KG1 (cell line): ENCODE measurements around the gene PIR.

ENCODE experiments used
- DNase-seq: peaks from one replicate; lab custom pipeline; 2025; lab: John Stamatoyannopoulos, UW

Gene PIR

DNA sequence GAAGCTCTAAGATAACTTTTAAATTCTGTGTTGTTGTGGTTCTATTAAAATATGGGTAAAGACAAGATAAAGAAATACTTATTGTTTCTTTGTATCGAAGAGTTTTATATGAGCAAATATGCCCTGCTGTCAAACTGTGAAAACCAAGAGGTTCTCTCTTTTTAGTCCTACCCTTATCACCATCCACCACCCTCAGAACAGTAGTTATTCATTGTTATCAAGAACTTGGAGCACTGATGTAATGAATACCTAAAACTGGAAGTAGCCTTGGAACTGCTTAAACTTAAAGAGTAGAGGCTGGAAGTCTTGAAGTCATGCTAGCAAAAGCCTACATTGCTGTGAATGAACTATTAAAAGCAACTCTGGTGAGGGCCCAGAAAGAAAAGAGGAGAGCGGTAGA, 9.2 kb downstream of the PIR start:
- no peak for DNase-seq

DNA sequence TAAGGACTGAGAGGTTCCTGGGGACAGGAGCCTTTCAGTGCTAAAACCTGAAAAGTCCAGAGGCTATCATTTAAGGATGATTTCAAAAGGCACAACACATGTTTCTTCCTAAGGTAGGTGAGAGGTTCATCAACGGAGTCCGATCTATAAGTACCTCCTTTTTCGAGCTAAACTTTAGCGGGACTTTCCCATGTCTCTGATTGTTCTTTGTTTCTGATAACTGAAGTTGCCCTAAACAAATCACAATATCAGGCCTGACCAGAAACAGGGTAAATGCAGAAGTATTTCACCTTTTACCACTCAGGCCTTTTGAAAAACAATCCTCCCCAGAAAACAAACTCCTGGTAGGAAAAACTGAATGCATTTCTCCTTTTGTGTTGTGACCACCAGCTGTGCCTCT, 17.6 kb downstream of the PIR start:
- no peak for DNase-seq

GRCh38 chrX:15475021-15475420, 18.1 kb downstream of the PIR start:
- DNase-seq, result no peak

DNA sequence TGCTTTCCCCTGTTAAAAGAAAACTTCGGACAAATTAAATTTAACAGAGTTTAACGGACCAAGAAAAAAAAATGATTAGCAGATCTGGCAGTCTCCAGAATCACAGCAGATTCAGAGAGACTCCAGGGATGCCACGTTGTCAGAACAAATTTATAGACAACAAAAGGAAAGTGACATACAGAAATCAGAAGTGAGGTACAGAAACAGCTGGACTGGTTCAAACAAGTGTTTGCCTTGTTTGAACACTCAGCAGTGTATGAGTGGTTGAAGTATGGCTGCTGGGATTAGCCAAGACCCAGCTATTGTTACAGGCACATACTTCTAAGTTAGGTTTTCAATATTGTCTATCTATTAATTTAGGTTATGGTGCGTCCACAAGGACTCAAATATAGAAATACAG, 19.1 kb downstream of the PIR start:
- DNase-seq, result no peak

- DNase-seq, result no peak
Observed at GRCh38 chrX:15472531-15472930, 20.6 kb downstream of the PIR start.

DNA sequence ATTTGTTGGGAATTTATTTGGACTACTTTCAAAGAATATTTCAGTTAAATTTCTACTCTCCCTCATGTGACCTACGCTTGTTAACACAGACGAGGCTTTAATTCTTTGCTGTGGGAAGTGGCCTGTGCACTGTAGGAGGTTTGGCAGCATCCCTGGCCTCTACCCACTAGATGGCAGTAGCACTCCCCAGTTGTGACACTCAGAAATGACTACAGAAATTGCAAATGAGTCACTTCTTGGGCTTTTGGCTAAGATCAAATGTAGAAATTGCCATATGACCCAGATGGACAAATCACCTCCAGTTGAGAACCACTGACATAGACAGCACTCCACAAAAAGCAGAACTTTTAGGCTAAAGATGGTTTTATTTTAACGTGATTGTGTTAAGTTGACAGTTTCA, 22.1 kb downstream of the PIR start:
- DNase-seq, result peak; percentile 0

DNA sequence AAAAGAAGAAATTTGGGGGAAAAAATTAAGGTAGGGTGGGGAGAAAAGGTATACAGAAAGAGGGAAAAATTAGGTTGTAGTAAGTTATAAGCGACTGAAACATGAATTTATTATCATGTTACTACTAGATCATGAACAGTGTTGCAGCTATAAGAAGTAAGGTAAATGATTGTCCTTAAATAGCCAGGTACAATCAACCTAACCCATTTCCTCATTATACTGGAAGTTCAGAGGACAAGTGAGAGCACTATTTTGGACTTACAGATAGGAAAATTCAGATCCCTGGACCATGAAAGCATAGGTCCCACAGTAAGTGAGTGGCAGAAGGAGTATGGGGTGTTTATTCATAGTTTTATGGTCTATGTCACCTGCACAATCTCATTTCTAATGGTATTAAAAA, 23.5 kb downstream of the PIR start:
- DNase-seq, result no peak

DNA sequence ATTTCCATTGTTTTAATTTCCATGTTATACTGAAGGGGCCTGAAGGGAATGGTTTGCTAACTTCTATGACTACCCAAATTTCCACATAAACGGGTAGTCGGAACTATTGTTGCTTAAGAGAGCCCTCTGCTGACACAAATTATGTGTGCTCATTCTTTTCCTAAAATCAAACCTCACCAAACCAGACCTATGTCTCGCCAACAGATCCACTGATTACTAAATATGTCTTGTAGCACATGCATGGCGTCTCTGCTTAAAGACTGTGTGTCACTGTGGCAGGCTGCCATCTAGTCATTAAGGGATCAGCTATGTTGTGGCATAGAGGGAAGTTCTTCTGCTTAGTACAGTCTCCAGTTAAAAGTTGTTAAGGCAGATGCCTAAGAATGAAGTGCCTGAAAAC, 25.1 kb downstream of the PIR start:
- peak; percentile 0 for DNase-seq

- no peak for DNase-seq
Observed at GRCh38 chrX:15465896-15466651, 27.1 kb downstream of the PIR start.

DNA sequence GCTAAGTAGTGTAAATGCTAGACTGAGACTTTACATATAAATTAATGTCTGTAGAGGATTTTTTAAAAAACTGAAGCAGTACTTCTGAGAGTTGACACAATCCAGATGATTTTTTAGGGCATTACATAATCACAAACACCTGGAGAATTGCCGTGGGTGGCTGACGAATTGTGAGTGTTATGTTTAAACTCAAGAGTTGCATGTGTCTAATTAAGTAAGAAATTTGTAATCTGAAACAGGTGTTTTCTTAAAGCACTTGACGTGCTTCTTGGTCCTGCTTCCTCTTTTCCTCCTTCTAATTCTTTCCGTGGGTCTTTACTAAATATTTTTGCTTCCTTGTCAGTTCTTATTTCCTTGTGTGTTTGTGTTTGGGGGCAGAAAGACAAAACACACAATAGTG, 27.8 kb downstream of the PIR start:
- no peak for DNase-seq

- no peak for DNase-seq
Observed at GRCh38 chrX:15464704-15465103, 28.4 kb downstream of the PIR start.

DNA sequence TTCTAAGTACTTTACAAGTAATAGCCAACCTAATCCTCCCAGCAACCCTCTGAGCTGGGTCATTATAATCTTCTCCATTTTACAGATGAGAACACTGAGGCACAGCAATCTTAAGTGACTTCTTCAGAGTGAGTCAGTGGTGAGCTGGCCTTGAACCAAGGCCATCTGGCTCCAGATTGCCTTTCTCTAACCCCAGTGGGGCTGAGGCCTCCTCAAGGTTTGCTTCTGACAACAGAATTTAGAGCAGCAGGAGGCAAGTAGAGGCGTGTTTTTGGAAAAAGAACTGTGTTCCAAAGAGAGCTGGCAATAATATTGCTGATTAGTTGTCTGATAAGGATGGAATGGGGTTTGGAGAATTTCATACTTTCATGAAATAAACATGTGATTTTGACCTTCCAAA, 41.2 kb downstream of the PIR start:
- no peak for DNase-seq

GRCh38 chrX:15448010-15448639, 45.0 kb downstream of the PIR start:
- DNase-seq, result no peak

DNA sequence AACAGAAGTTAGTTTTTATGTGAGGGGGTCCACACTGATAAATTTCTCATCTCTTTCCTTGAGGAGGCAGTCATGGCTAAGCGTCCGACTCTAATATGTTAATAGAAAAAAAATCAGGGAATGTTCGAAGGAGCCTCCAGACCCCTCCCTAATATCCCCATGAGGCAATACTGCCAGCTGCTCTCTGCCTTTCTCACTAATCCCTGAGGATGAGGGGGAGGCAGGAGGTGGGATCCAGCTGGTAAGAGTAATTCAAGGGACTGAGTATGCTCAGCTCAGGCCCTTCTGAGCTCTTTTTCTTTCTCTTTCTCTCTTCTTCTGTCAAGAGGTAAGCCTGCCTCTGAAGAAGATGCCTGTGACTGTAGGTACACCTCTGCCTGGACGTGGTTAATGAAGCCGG, 51.7 kb downstream of the PIR start:
- DNase-seq, result no peak

GRCh38 chrX:15438332-15438731, 54.8 kb downstream of the PIR start:
- DNase-seq, result no peak

GRCh38 chrX:15437724-15438123, 55.4 kb downstream of the PIR start:
- no peak for DNase-seq

- DNase-seq, result no peak
Observed at GRCh38 chrX:15435836-15436619, 57.1 kb downstream of the PIR start.

GRCh38 chrX:15434205-15434604, 58.9 kb downstream of the PIR start:
- DNase-seq, result no peak

DNA sequence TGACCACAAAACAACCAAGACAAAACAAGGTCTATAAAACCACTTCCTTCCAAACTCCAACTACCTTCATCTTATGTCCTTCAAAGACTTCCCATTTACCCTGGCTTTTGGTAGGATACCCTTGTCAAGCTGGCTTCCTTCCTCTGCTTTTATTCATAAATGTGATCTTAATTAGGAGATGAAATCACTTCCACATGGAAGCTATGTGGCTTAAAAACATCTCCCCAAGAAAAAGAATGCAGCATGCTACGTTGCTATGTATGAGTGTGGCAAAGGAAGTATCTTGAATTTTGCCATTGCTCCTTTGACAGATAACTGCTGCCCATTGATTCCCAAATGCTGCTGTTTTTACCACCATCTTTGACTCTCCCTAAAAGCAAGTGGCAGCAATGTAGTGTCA, 62.5 kb downstream of the PIR start:
- DNase-seq, result no peak

GRCh38 chrX:15430076-15430475, 63.1 kb downstream of the PIR start:
- no peak for DNase-seq

DNA sequence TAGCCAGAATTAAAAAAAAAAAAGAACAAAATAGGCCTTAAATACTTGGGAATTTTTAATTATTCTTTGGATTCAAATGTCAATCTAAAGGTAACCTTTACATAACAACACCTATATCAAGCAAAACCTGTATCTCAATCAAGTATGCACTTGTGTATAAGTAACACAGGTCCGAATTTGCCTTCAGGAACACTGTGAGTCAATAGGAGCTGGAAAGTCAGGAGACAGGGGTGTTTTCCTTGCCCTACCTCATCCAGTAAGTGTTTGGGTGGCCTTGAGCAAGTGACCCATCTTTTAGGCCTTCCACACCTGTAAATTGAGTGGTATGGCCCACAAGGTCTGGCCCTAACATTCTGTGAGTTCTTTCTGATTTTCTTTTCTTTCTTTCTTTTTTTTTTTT, 68.1 kb downstream of the PIR start:
- no peak for DNase-seq

GRCh38 chrX:15418707-15419181, 74.4 kb downstream of the PIR start:
- no peak for DNase-seq
